HepG2 (cell line): Measurements from ENCODE around the gene MARK2. TPM values are rescaled to one million over a fixed set of nuclear protein-coding genes. Genes with fewer than 3 reads are reported as not detected.
A peak's percentile ranks its signal among the peaks of the same experiment; 100 is the strongest.

Experiments used
- ATAC-seq: fragments of 200-7000 bp; cut with Tn5 transposase; 3 replicates; pipeline ENCODE4 v1.9.1; 2020; ENCODE audit warnings: mild to moderate bottlenecking, moderate library complexity
- BruUV-seq: library from RNA; stranded (reverse); fragments of 400-500 nt; replicated peaks from 2 replicates; lab custom pipeline; 2021; lab: Mats Ljungman, UMichigan
- CTCF ChIA-PET: fragments of 300-600 bp; formaldehyde crosslinking; extraction: SDS; loops from one replicate; lab custom pipeline; 2021; ENCODE audit warnings: low total read pairs, inconsistent platforms, low intra/inter-chr PET ratio; lab: Yijun Ruan, JAX
- POLR2A ChIA-PET: fragments of 350-600 bp; sonication (Branson Sonifier 250); formaldehyde crosslinking; loops from one replicate; lab custom pipeline; 2020; ENCODE audit warnings: antibody characterized with exemption, inconsistent platforms; lab: Yijun Ruan, JAX
- DNase-seq: peaks from one replicate; pipeline ENCODE4 v3.0.0-alpha.2; 2015; ENCODE audit warnings: low spot score
- FAIRE-seq: peaks from 3 replicates; lab custom pipeline; 2011; peaks lifted over from hg19 to GRCh38; lab: Jason Lieb, UNC
- H2AFZ ChIP-seq: one replicate; pipeline ENCODE4 v1.6.1; 2011; ENCODE audit warnings: low read length, inconsistent platforms
- H3K27ac ChIP-seq: fragments of 300-600 bp; 3 replicates; pipeline ENCODE4 v1.8.0; 2011; ENCODE audit warnings: mixed run types, mild to moderate bottlenecking, mixed read lengths, low read length, inconsistent platforms; ENCODE audit not compliant: insufficient read depth; ENCODE audit errors: extremely low read length
- H3K27me3 ChIP-seq, 2 experiments: fragments of 200-600 bp in 1 of 2; 2 replicates in 1 of 2; 3 replicates in 1 of 2; pipeline versions ENCODE4 v1.6.0 to v1.8.0; 2011; ENCODE audit warnings: low read length in 2 of 2, mild to moderate bottlenecking in 2 of 2, moderate library complexity in 2 of 2, inconsistent platforms in 1 of 2; ENCODE audit not compliant: insufficient read depth in 2 of 2, control insufficient read depth in 1 of 2
- H3K36me3 ChIP-seq, 2 experiments: fragments of 200-600 bp in 1 of 2; replicated peaks in 1 of 2; 2 replicates in 1 of 2; 3 replicates in 1 of 2; pipeline versions ENCODE4 v1.5.1 to v1.8.0; 2011; ENCODE audit warnings: low read length in 2 of 2, inconsistent platforms in 1 of 2; ENCODE audit not compliant: insufficient read depth in 2 of 2, control insufficient read depth in 1 of 2
- H3K4me1 ChIP-seq: 2 replicates; pipeline ENCODE4 v1.5.1; 2012; ENCODE audit warnings: low read length, inconsistent platforms; ENCODE audit not compliant: insufficient read depth
- H3K4me2 ChIP-seq: 2 replicates; pipeline ENCODE4 v1.6.0; 2011; ENCODE audit warnings: low read depth, low read length, inconsistent platforms
- H3K4me3 ChIP-seq, 3 experiments: fragments of 200-600 bp in 1 of 3; sonication (generic), shearing (Covaris generic) in 1 of 3; replicated peaks in 1 of 3; 2 replicates each; pipeline ENCODE4 v1.5.1; 2011 to 2016; ENCODE audit warnings: low read length in 3 of 3, inconsistent platforms in 2 of 3, low read depth in 2 of 3, mild to moderate bottlenecking in 2 of 3, control low read depth in 1 of 3, mixed read lengths in 1 of 3; ENCODE audit not compliant: insufficient read depth in 1 of 3
- H3K79me2 ChIP-seq: one replicate; pipeline ENCODE4 v1.6.1; 2011; ENCODE audit warnings: low read length, inconsistent platforms; ENCODE audit not compliant: insufficient read depth
- H3K9ac ChIP-seq: 2 replicates; pipeline ENCODE4 v1.6.0; 2011; ENCODE audit warnings: mild to moderate bottlenecking, low read depth, low read length, inconsistent platforms; ENCODE audit not compliant: insufficient read depth
- H3K9me3 ChIP-seq: 2 replicates; pipeline ENCODE4 v1.5.1; 2012; ENCODE audit warnings: mild to moderate bottlenecking, low read length
- H4K20me1 ChIP-seq: 2 replicates; pipeline ENCODE4 v1.6.0; 2011; ENCODE audit warnings: inconsistent platforms, mild to moderate bottlenecking, low read length, moderate library complexity; ENCODE audit not compliant: insufficient read depth
- CC2D1A ChIP-seq: sonication (generic); formaldehyde crosslinking; IDR thresholded peaks from 2 replicates; pipeline ENCODE4 v1.8.1; 2023; ENCODE audit warnings: mild to moderate bottlenecking, missing genetic modification reagents
- CEBPB ChIP-seq: IDR thresholded peaks from 2 replicates; pipeline ENCODE4 v1.6.1; 2011; ENCODE audit warnings: low read depth, low read length, improper control_type of control experiment, borderline replicate concordance
- HNF1B ChIP-seq: sonication (generic); formaldehyde crosslinking; IDR thresholded peaks from 2 replicates; pipeline ENCODE4 v1.5.1; 2020; ENCODE audit warnings: mild to moderate bottlenecking, moderate library complexity, missing genetic modification reagents
- KMT2A ChIP-seq: sonication (generic); formaldehyde crosslinking; IDR thresholded peaks from 2 replicates; pipeline ENCODE4 v1.4.0; 2020; ENCODE audit warnings: missing genetic modification reagents
- RARA ChIP-seq: IDR thresholded peaks from 2 replicates; pipeline ENCODE4 v1.6.1; 2016; ENCODE audit warnings: missing genetic modification reagents, missing compliant biosample characterization
- SP140L ChIP-seq: sonication (generic); formaldehyde crosslinking; IDR thresholded peaks from 2 replicates; pipeline ENCODE4 v1.4.0; 2020; ENCODE audit warnings: missing genetic modification reagents, borderline replicate concordance
- SRSF9 ChIP-seq: fragments of 200-400 bp; formaldehyde crosslinking; IDR thresholded peaks from 2 replicates; pipeline ENCODE4 v1.6.1; 2018; ENCODE audit warnings: borderline replicate concordance, mild to moderate bottlenecking, low read depth, low read length; ENCODE audit not compliant: insufficient read depth, poor library complexity, severe bottlenecking
- ZNF235 ChIP-seq: sonication (generic); formaldehyde crosslinking; IDR thresholded peaks from 2 replicates; pipeline ENCODE4 v1.8.1; 2023; ENCODE audit warnings: mild to moderate bottlenecking, missing genetic modification reagents, borderline replicate concordance
- ZNF24 ChIP-seq: fragments of 450-650 bp; IDR thresholded peaks from 2 replicates; pipeline ENCODE4 v1.6.1; 2017; ENCODE audit warnings: antibody characterized with exemption, mild to moderate bottlenecking
- ZNF335 ChIP-seq: sonication (generic); formaldehyde crosslinking; IDR thresholded peaks from 2 replicates; pipeline ENCODE4 v1.4.0; 2020; ENCODE audit warnings: missing genetic modification reagents
- ZNF615 ChIP-seq: sonication (generic); formaldehyde crosslinking; IDR thresholded peaks from 2 replicates; pipeline ENCODE4 v1.5.0; 2020; ENCODE audit warnings: mild to moderate bottlenecking, missing genetic modification reagents, borderline replicate concordance
- ZNF646 ChIP-seq: sonication (generic); formaldehyde crosslinking; IDR thresholded peaks from 2 replicates; pipeline ENCODE4 v1.9.0; 2021; ENCODE audit warnings: mild to moderate bottlenecking, missing genetic modification reagents
- ZNF891 ChIP-seq: sonication (generic); formaldehyde crosslinking; IDR thresholded peaks from 2 replicates; pipeline ENCODE4 v1.5.0; 2020; ENCODE audit warnings: mild to moderate bottlenecking, missing genetic modification reagents
- WGBS: methylation state at CpG from one replicate; pipeline ENCODE4 v1.1.6; 2017; ENCODE audit warnings: low lambda C conversion rate; 5-methylcytosine and 5-hydroxymethylcytosine counted together
- in situ Hi-C: cut with HindIII; loops from 2 replicates; pipeline ENCODE4 v1.10.0; 2017; ENCODE audit warnings: low pct_unique_long_range_greater_than_20kb; ENCODE audit not compliant: extremely low pct_ligation_motif_present
- intact Hi-C: fragments of 100-400 bp; cut with micrococcal nuclease; formaldehyde crosslinking; loops from one replicate; pipeline ENCODE4 v1.10.0; 2022; ENCODE audit not compliant: unreplicated experiment
- polyA plus RNA-seq, 8 experiments: library from polyadenylated mRNA; depleted of rRNA in 3 of 8; stranded (reverse) in 7 of 8; unstranded in 1 of 8; fragments of >200 nt; fragmentation: Illumina TruSeq in 4 of 8; extraction: Trizol in 4 of 8; gene quantifications; 2 replicates each; pipeline versions ENCODE4 v1.2.1 to v1.2.3, GENCODE V29; 2011 to 2016; ENCODE audit warnings: low read depth in 4 of 8, missing spikeins in 1 of 8, mixed read lengths in 1 of 8; ENCODE audit not compliant: insufficient read depth in 1 of 8
- total RNA-seq, 5 experiments: library from RNA; depleted of rRNA; stranded (reverse); fragments of >200 nt; fragmentation: Illumina TruSeq; extraction: Trizol; gene quantifications; 2 replicates each; pipeline ENCODE4 v1.2.3, GENCODE V29; 2016; ENCODE audit warnings: low read depth in 1 of 5

MARK2 gene
- total and polyA plus RNA-seq, 2 of the 13 experiments (the other 11 are each of a cell fraction or from before 2014, with no cell fraction given), result 13.5 to 13.9 TPM

- H3K4me2 ChIP-seq, result peak overlapping the region; percentile 95
- peaks cover 72% of the 10 kb centered on the region for H3K4me1 ChIP-seq
- H3K27me3 ChIP-seq, result no peaks in the 10 kb centered on the region; a peak in 1 of 5 replicates
- no peak overlapping the region for H3K27ac ChIP-seq
- peaks cover 56% of the 10 kb centered on the region for H3K79me2 ChIP-seq
- H2AFZ ChIP-seq, result no peak overlapping the region
- FAIRE-seq, result no peak
- H3K9me3 ChIP-seq, result no peaks in the 10 kb centered on the region
- BruUV-seq, result no TSS peak
- DNase-seq, result no peak
- ATAC-seq, result no peak
- H3K4me3 ChIP-seq, result peak overlapping the region; percentile 69 to 96 (median 93)
- peaks cover 0 to 19% of the 10 kb centered on the region in 2 experiments; a peak in 2 of 5 replicates for H3K36me3 ChIP-seq
- 13% methylated on average over 13 of the region's 13 CpGs for WGBS
- H4K20me1 ChIP-seq, result peaks cover 19% of the 10 kb centered on the region; the same call in 1 of the 2 replicates
- intact Hi-C loops, result no loop called here
- ChIA-PET CTCF (no interaction called here), POLR2A (interaction anchor here (0.8 to 3.3 kb wide), 5 partner anchors 10 to 105 kb away, joined by 3 to 23 read pairs (median 4); no protein-coding TSS in a partner anchor)
- H3K9ac ChIP-seq, result peak overlapping the region; percentile 86
- in situ Hi-C loops, result no loop called here
- TF ChIP-seq ZNF891, result no peak
- no peak for TF ChIP-seq ZNF646 (CRISPR knock-in tag)
- TF ChIP-seq ZNF235 (CRISPR knock-in tag), result no peak
- TF ChIP-seq CC2D1A (CRISPR knock-in tag), result no peak
- 0 out of 2 replicates have a peak, but pooled peaks have one; percentile 10 for TF ChIP-seq KMT2A (CRISPR knock-in tag)
- TF ChIP-seq ZNF24, result no peak
- TF ChIP-seq ZNF335 (CRISPR knock-in tag), result no peak
- no peak for TF ChIP-seq RARA (CRISPR knock-in tag)
- TF ChIP-seq ZNF615 (CRISPR knock-in tag), result no peak
- no peak for TF ChIP-seq SRSF9
- TF ChIP-seq CEBPB, result no peak
- no peak for TF ChIP-seq SP140L (CRISPR knock-in tag)
- 0 out of 2 replicates have a peak, but pooled peaks have one; percentile 1 for TF ChIP-seq HNF1B (CRISPR knock-in tag)
Observed at GRCh38 chr11:63840356-63841060, 1.6 kb downstream of the MARK2 start.
